K562 (cell line): ENCODE data around the gene SOCS2. TPM values are rescaled to one million over a fixed set of nuclear protein-coding genes. Genes with fewer than 3 reads are reported as not detected.
A peak's percentile ranks its signal among the peaks of the same experiment; 100 is the strongest.

Experiments
- BCOR ChIP-seq: fragments of 450-650 bp; IDR thresholded peaks from 2 replicates; pipeline ENCODE4 v1.6.1; 2016
- BHLHE40 ChIP-seq: IDR thresholded peaks from 2 replicates; pipeline ENCODE4 v1.6.1; 2011; ENCODE audit warnings: low read length, improper control_type of control experiment
- EGR1 ChIP-seq: fragments of 450-650 bp; conservative IDR thresholded peaks from 2 replicates; pipeline ENCODE4 v1.6.1; 2017; ENCODE audit warnings: mild to moderate bottlenecking
- EP300 ChIP-seq: IDR thresholded peaks from 2 replicates; pipeline ENCODE4 v1.6.1; 2012; ENCODE audit warnings: low read length, improper control_type of control experiment
- EP400 ChIP-seq: fragments of 450-650 bp; IDR thresholded peaks from 2 replicates; pipeline ENCODE4 v1.6.1; 2017; ENCODE audit warnings: antibody characterized with exemption, mild to moderate bottlenecking, moderate library complexity
- ESRRA ChIP-seq: fragments of 450-650 bp; IDR thresholded peaks from 2 replicates; pipeline ENCODE4 v1.6.1; 2014; ENCODE audit warnings: low read depth, mild to moderate bottlenecking, moderate library complexity, borderline replicate concordance
- FUS ChIP-seq: fragments of 200-400 bp; formaldehyde crosslinking; optimal IDR thresholded peaks from 2 replicates; pipeline ENCODE3; 2017; ENCODE audit warnings: low read depth, low read length
- JUN ChIP-seq, 2 experiments: sonication (generic) in 1 of 2; formaldehyde crosslinking in 1 of 2; IDR thresholded peaks; 2 replicates each; pipeline versions ENCODE4 v1.6.1 to v1.8.0; 2012 to 2022; ENCODE audit warnings: borderline replicate concordance in 2 of 2, mild to moderate bottlenecking in 2 of 2, improper control_type of control experiment in 1 of 2, low read depth in 1 of 2, low read length in 1 of 2, missing genetic modification reagents in 1 of 2
- JUND ChIP-seq, 2 experiments: IDR thresholded peaks; 2 replicates in 1 of 2; 3 replicates in 1 of 2; pipeline ENCODE4 v1.6.1; 2011; ENCODE audit warnings: borderline replicate concordance in 2 of 2, low read depth in 2 of 2, low read length in 2 of 2, improper control_type of control experiment in 1 of 2, missing biosample characterization in 1 of 2, missing genetic modification characterization in 1 of 2, missing genetic modification reagents in 1 of 2
- KDM1A ChIP-seq, 2 experiments: fragments of 450-650 bp; IDR thresholded peaks; 2 replicates each; pipeline ENCODE4 v1.6.1; 2016; ENCODE audit warnings: mild to moderate bottlenecking in 2 of 2
- KLF16 ChIP-seq: IDR thresholded peaks from 2 replicates; pipeline ENCODE4 v1.6.1; 2016; ENCODE audit warnings: antibody characterized with exemption
- MBD2 ChIP-seq: sonication (generic); IDR thresholded peaks from 2 replicates; pipeline ENCODE4 v1.6.1; 2016; ENCODE audit warnings: low read depth, borderline replicate concordance
- MTA1 ChIP-seq: fragments of 450-650 bp; IDR thresholded peaks from 2 replicates; pipeline ENCODE4 v1.6.1; 2017; ENCODE audit warnings: borderline replicate concordance
- NR1H2 ChIP-seq: sonication (generic); formaldehyde crosslinking; IDR thresholded peaks from 2 replicates; pipeline ENCODE4 v1.4.0; 2020; ENCODE audit warnings: mild to moderate bottlenecking, missing genetic modification reagents
- POLR2A ChIP-seq: fragments of 450-650 bp; conservative IDR thresholded peaks from 2 replicates; pipeline ENCODE4 v1.6.1; 2016
- RBM25 ChIP-seq: fragments of 200-400 bp; formaldehyde crosslinking; IDR thresholded peaks from 2 replicates; pipeline ENCODE4 v1.6.1; 2018; ENCODE audit warnings: low read length, low read depth, moderate library complexity; ENCODE audit not compliant: severe bottlenecking
- RBM39 ChIP-seq: fragments of 200-400 bp; formaldehyde crosslinking; optimal IDR thresholded peaks from 2 replicates; pipeline ENCODE3; 2018; ENCODE audit warnings: low read depth, low read length
- SAP30 ChIP-seq: fragments of 200-600 bp; sonication (generic); IDR thresholded peaks from 2 replicates; pipeline ENCODE4 v1.6.1; 2012; ENCODE audit warnings: borderline replicate concordance, low read depth, mild to moderate bottlenecking, moderate library complexity, low read length, control low read depth, inconsistent platforms; ENCODE audit not compliant: insufficient read depth, poor library complexity, severe bottlenecking
- SETDB1 ChIP-seq: IDR thresholded peaks from one replicate; pipeline ENCODE4 v1.6.1; 2012; ENCODE audit warnings: low read length, control low read depth, inconsistent platforms
- SMAD1 ChIP-seq: fragments of 150-350 bp; IDR thresholded peaks from 2 replicates; pipeline ENCODE4 v1.6.1; 2014; ENCODE audit warnings: low read length, low read depth; ENCODE audit not compliant: partially characterized antibody
- SPI1 ChIP-seq: IDR thresholded peaks from 2 replicates; pipeline ENCODE4 v1.6.1; 2011; ENCODE audit warnings: low read depth, low read length, control low read depth, borderline replicate concordance
- polyA plus RNA-seq, 8 experiments: library from polyadenylated mRNA; depleted of rRNA in 4 of 8; stranded (reverse) in 5 of 8; unstranded in 3 of 8; fragments of >200 nt; fragmentation: Nextera tagmentation in 2 of 8; fragmentation: Illumina TruSeq in 1 of 8; extraction: Ambion mirVana in 2 of 8; extraction: Trizol in 1 of 8; gene quantifications; 2 replicates each; pipeline versions ENCODE4 v1.2.1 to v1.2.3, GENCODE V29; 2011 to 2014; ENCODE audit warnings: inconsistent platforms in 1 of 8, missing spikeins in 1 of 8
- total RNA-seq, 7 experiments: library from RNA; depleted of rRNA in 6 of 7; stranded (reverse); fragments of >200 nt in 6 of 7; fragmentation: Illumina TruSeq in 2 of 7; extraction: Trizol in 2 of 7; gene quantifications; 2 replicates each; pipeline versions ENCODE4 v1.2.1 to v1.2.3, GENCODE V29; 2011 to 2021; ENCODE audit warnings: low replicate concordance in 1 of 7
- TF ChIP-seq, protein P1 (sequence below): IDR thresholded peaks from 2 replicates; pipeline ENCODE4 v1.6.1; 2012; ENCODE audit warnings: low read depth, low read length, improper control_type of control experiment, borderline replicate concordance
- TF ChIP-seq, protein P2 (sequence below): fragments of 450-650 bp; IDR thresholded peaks from 2 replicates; pipeline ENCODE4 v1.6.1; 2017; ENCODE audit warnings: antibody characterized with exemption, mild to moderate bottlenecking

The SOCS2 gene
- total and polyA plus RNA-seq, 9 of the 15 experiments (the other 6 are each of a cell fraction or from before 2014, with no cell fraction given), result 37.0 to 162 (median 98.7) TPM

DNA sequence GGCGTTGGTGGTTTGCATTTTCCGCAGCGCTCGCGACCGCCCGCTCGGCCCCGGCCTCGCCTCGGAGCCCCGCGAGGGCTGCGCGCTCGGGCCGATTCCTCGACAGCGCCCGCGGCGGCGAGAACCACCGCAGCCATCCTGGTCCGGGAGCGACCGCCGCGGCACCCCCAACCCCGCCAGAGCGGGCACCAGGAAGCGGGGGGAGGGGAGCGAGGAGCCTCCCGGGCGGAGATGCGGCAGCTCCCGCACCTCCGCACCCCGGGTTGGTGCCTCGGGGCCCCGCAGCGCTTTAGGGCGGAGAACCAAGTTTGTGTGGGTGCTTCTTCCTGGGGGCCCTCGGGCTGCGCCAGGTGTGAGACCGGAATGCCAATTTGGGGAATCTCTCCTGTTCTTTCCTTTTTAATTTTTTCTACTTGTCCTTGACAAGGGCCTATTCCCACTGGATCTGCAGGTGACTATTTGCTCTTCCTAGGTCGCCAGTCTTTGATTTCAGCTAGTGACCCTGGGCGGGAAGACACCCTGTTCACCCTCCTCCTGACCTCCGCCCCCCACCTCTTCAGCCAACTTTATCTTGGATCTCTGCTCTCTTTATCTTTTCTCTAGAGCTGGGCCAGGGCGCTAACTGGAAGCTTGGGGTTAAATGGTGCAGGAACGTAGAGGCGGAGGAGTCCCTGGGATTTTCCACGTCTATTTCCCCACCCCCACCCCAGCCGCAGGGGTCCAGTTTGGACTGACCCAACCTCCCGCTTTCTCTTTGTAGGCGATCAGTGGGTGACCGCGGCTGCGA lies at the start of gene SOCS2 (continued):
- TF ChIP-seq JUN (IDR thresholded peaks at IDR 0.05; ENCODE audit: borderline replicate concordance, low read depth, low read length), result no peak
- TF ChIP-seq JUN (CRISPR knock-in tag; IDR thresholded peaks at IDR 0.05; ENCODE audit: borderline replicate concordance), result no peak
- TF ChIP-seq RBM25, result peak; percentile 36
- TF ChIP-seq FUS, result no peak
- peak; percentile 16 for TF ChIP-seq SMAD1
- TF ChIP-seq MTA1, result 0 out of 2 replicates have a peak, but pooled peaks have one; percentile 39
- no peak for TF ChIP-seq BHLHE40
- TF ChIP-seq, protein P1, sequence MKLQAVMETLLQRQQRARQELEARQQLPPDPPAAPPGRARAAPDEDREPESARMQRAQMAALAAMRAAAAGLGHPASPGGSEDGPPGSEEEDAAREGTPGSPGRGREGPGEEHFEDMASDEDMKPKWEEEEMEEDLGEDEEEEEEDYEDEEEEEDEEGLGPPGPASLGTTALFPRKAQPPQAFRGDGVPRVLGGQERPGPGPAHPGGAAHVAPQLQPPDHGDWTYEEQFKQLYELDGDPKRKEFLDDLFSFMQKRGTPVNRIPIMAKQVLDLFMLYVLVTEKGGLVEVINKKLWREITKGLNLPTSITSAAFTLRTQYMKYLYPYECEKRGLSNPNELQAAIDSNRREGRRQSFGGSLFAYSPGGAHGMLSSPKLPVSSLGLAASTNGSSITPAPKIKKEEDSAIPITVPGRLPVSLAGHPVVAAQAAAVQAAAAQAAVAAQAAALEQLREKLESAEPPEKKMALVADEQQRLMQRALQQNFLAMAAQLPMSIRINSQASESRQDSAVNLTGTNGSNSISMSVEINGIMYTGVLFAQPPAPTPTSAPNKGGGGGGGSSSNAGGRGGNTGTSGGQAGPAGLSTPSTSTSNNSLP, result no peak
- TF ChIP-seq EP300, result peak; percentile 75; the same call in 1 of the 2 replicates
- TF ChIP-seq SAP30, result peak; percentile 51
- TF ChIP-seq POLR2A, result peak; percentile 41; the same call in 1 of the 2 replicates
- TF ChIP-seq BCOR, result 0 out of 2 replicates have a peak, but pooled peaks have one; percentile 13
- 0 out of 2 replicates have a peak, but pooled peaks have one; percentile 29 for TF ChIP-seq MBD2
- TF ChIP-seq KDM1A (IDR thresholded peaks at IDR 0.05), result peak; percentile 75 to 83
- 0 out of 2 replicates have a peak, but pooled peaks have one; percentile 34 for TF ChIP-seq ESRRA
- TF ChIP-seq SPI1, result no peak
- TF ChIP-seq, protein P2, sequence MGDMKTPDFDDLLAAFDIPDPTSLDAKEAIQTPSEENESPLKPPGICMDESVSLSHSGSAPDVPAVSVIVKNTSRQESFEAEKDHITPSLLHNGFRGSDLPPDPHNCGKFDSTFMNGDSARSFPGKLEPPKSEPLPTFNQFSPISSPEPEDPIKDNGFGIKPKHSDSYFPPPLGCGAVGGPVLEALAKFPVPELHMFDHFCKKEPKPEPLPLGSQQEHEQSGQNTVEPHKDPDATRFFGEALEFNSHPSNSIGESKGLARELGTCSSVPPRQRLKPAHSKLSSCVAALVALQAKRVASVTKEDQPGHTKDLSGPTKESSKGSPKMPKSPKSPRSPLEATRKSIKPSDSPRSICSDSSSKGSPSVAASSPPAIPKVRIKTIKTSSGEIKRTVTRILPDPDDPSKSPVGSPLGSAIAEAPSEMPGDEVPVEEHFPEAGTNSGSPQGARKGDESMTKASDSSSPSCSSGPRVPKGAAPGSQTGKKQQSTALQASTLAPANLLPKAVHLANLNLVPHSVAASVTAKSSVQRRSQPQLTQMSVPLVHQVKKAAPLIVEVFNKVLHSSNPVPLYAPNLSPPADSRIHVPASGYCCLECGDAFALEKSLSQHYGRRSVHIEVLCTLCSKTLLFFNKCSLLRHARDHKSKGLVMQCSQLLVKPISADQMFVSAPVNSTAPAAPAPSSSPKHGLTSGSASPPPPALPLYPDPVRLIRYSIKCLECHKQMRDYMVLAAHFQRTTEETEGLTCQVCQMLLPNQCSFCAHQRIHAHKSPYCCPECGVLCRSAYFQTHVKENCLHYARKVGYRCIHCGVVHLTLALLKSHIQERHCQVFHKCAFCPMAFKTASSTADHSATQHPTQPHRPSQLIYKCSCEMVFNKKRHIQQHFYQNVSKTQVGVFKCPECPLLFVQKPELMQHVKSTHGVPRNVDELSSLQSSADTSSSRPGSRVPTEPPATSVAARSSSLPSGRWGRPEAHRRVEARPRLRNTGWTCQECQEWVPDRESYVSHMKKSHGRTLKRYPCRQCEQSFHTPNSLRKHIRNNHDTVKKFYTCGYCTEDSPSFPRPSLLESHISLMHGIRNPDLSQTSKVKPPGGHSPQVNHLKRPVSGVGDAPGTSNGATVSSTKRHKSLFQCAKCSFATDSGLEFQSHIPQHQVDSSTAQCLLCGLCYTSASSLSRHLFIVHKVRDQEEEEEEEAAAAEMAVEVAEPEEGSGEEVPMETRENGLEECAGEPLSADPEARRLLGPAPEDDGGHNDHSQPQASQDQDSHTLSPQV, result peak; percentile 47; the same call in 1 of the 2 replicates
- peak; percentile 6; the same call in 1 of the 2 replicates for TF ChIP-seq JUND (IDR thresholded peaks at IDR 0.05; ENCODE audit: borderline replicate concordance, low read depth, low read length)
- peak; percentile 11; the same call in 1 of the 3 replicates for TF ChIP-seq JUND (tag; IDR thresholded peaks at IDR 0.05; ENCODE audit: borderline replicate concordance, low read depth, low read length)
- TF ChIP-seq EP400, result 0 out of 2 replicates have a peak, but pooled peaks have one; percentile 37
- 0 out of 2 replicates have a peak, but pooled peaks have one; percentile 48 for TF ChIP-seq NR1H2 (CRISPR knock-in tag)
- TF ChIP-seq EGR1, result peak; percentile 65
- peak; percentile 73 for TF ChIP-seq KLF16
- no peak for TF ChIP-seq SETDB1
- TF ChIP-seq RBM39, result no peak
